ENCODE data around the gene UPK2.

UPK2 gene

DNA sequence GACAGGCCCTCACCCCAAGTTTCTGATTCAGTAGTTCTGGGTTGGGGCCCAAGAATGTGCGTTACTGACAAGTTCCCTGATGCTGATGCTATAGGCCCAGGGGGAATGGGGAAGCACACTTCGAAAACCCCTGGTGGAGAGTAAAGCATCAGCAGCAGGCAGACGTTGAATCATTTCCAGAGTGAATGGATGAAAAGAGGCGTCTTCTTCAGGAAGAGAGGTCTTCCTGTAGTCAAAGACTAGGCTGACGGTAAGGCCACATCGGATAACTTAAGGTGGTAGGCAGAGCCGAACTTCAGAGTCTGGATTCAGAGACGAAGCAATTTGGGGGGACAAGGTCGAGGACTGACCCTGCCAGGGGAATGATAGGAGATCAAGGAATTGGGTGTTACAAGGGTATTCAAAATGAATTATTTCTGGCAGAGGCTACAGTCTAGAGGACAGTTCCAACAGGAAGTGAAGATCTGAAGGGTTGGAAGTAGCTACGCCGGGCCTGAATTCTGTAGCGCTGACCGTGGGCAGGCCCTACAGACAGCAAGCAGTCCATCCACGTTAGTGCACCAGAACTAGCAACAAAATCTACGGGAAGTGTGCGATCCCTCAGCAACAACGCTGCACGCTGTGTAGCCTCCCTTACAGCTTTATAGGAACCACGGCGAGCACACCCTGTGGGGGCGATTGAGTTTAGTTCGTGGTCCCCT is 41.0 kb downstream of the UPK2 start:
- no peak for DNase-seq

DNA sequence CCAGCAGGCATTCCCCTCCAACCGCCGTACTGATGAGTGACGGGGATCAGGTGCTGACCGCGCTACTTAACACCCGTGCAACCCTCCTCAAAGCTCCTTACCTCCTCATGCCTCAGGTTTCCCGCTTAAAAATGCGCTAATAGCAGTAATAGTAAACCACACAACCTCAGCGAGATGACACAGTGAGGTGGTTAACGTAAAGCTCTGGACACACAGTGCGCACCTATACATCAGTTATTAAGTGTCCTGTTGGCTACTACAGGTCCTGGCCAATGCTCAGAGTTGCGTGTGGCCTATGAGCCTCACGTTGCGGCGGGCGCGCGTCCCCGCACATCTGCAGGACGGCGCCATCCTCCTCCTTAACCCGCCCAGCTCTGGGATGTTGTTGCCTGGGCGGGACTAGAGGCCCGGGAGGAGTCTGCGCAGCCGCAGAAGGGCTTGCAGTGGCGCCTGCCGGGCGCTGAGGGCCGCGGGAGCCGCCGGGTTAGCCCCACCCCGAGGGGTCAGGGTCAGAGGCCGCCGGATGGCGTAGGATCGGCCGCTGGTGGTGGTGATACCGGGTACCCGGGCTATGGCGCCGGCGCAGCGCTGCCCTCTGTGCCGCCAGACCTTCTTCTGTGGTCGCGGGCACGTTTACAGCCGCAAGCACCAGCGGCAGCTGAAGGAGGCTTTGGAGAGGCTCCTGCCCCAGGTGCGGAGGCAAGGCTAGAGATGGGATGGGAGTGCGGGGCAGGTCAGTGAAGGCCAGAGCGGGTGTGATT is 41.7 kb downstream of the UPK2 start, which contains the start of gene CENATAC:
Gene CENATAC (plus strand): TSS at position 512 of the 761 bp plus-strand sequence. CDS start 60 bp downstream, at position 572.
- DNase-seq = peak; percentile 73

DNA sequence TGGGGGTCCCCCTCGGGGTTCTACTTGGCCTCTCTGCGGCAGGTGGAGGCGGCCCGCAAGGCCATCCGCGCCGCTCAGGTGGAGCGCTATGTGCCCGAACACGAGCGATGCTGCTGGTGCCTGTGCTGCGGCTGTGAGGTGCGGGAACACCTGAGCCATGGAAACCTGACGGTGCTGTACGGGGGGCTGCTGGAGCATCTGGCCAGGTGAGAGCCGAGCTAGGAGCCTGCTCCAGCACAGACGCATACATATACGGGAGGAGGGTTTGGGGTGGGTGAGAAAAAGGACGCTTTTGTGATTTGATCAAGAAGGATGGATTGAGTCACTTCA is 42.3 kb downstream of the UPK2 start:
- no peak for DNase-seq

DNA sequence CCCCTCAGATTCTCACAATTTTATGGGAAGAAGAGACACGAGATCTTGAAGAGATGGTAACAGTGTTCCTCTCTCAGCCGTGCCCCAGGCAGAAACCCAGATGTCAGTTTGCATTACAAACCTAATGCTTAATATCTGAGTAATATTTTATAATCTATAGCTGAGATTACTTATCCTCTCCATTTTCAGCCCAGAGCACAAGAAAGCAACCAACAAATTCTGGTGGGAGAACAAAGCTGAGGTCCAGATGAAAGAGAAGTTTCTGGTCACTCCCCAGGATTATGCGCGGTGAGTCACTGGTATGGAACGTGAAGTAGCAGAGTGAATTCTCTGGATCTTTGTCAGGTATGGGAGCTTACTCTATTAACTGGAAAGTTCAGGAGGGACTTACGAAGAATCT is 42.7 kb downstream of the UPK2 start:
- no peak for DNase-seq

DNA sequence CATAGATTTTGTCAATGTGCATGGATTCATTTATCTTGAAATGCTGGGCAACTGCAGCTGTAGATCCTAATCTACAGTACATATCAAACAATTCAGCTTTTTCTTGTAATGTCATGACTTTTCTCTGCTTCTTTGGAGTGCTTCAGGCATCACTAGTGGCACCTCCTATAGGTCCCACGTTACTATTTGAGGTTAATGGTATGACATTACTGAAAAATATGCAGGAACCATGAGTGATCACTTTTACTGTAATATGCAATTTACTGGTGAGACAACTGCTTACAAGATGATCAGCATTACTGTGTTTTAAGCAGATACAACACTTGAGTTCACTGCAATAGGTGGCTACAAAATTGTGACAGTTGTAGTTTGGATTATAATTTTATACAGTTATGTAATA is 44.8 kb downstream of the UPK2 start:
- DNase-seq = no peak

DNA sequence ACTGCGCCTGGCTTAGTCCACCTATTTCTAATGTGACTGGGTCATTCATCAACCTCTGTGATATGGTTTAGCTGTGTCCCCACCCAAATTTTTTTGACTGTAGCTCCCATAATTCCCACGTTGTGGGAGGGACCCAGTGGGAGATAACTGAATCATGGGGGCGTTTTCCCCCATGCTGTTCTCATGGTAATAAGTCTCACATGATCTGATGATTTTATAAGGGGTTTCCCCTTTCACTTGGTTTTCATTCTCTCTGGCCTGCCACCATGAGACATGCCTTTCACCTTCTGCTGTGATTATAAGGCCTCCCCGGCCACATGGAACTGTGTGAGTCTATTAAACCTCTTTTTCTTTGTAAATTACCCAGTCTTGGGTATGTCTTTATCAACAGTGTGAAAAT is 50.6 kb downstream of the UPK2 start:
- no peak for DNase-seq

All from NCI-H1436 treated with DMSO at 0.1 percent for 48 hours (cell line).